HepG2 (cell line): ENCODE results near the gene SERPINA3.

Experiments
- ADNP ChIP-seq: sonication (generic); formaldehyde crosslinking; IDR thresholded peaks from 2 replicates; pipeline ENCODE4 v1.4.0; 2020; ENCODE audit warnings: missing genetic modification reagents
- CBX2 ChIP-seq, 2 experiments: fragments of 200-600 bp in 1 of 2; sonication (generic); formaldehyde crosslinking in 1 of 2; IDR thresholded peaks; 2 replicates each; pipeline versions ENCODE4 v1.7.0 to v1.8.1; 2018 to 2022; ENCODE audit warnings: low read depth in 2 of 2, low read length in 1 of 2, mild to moderate bottlenecking in 1 of 2, missing genetic modification reagents in 1 of 2
- CREM ChIP-seq, 2 experiments: sonication (generic) in 1 of 2; formaldehyde crosslinking in 1 of 2; IDR thresholded peaks; 2 replicates each; pipeline versions ENCODE4 v1.4.0 to v1.6.1; 2016 to 2020; ENCODE audit warnings: antibody characterized with exemption in 1 of 2, mild to moderate bottlenecking in 1 of 2, missing genetic modification reagents in 1 of 2
- CTCF ChIP-seq: sonication (generic); formaldehyde crosslinking; IDR thresholded peaks from 2 replicates; pipeline ENCODE4 v1.5.0; 2020; ENCODE audit warnings: mild to moderate bottlenecking, missing genetic modification reagents, moderate library complexity
- E2F5 ChIP-seq: sonication (generic); formaldehyde crosslinking; conservative IDR thresholded peaks from 2 replicates; pipeline ENCODE4 v1.4.0; 2020; ENCODE audit warnings: missing genetic modification reagents
- ERF ChIP-seq: IDR thresholded peaks from 2 replicates; pipeline ENCODE4 v1.6.1; 2018; ENCODE audit warnings: missing biosample characterization, missing genetic modification reagents
- GTF3A ChIP-seq: sonication (generic); formaldehyde crosslinking; conservative IDR thresholded peaks from 2 replicates; pipeline ENCODE4 v1.4.0; 2020; ENCODE audit warnings: mild to moderate bottlenecking, missing genetic modification reagents
- HNRNPH1 ChIP-seq: fragments of 200-400 bp; formaldehyde crosslinking; optimal IDR thresholded peaks from 2 replicates; pipeline ENCODE3; 2017; ENCODE audit warnings: mild to moderate bottlenecking, low read depth, low read length
- PREB ChIP-seq: sonication (generic); formaldehyde crosslinking; IDR thresholded peaks from 2 replicates; pipeline ENCODE4 v1.4.0; 2020; ENCODE audit warnings: missing genetic modification reagents
- RXRA ChIP-seq: sonication (generic); formaldehyde crosslinking; IDR thresholded peaks from 2 replicates; pipeline ENCODE4 v1.5.1; 2020; ENCODE audit warnings: missing genetic modification reagents
- SRSF1 ChIP-seq: fragments of 200-400 bp; formaldehyde crosslinking; optimal IDR thresholded peaks from 2 replicates; pipeline ENCODE3; 2017; ENCODE audit warnings: mild to moderate bottlenecking, low read depth, low read length, moderate library complexity
- THRA ChIP-seq: sonication (generic); formaldehyde crosslinking; IDR thresholded peaks from 2 replicates; pipeline ENCODE4 v1.4.0; 2020; ENCODE audit warnings: missing genetic modification reagents, borderline replicate concordance
- ZNF331 ChIP-seq: sonication (generic); formaldehyde crosslinking; IDR thresholded peaks from 2 replicates; pipeline ENCODE4 v1.4.0; 2020; ENCODE audit warnings: missing genetic modification reagents
- ZNF512B ChIP-seq: sonication (generic); formaldehyde crosslinking; IDR thresholded peaks from 2 replicates; pipeline ENCODE4 v1.5.1; 2020; ENCODE audit warnings: missing genetic modification reagents, mild to moderate bottlenecking, borderline replicate concordance

- no peak for TF ChIP-seq RXRA (CRISPR knock-in tag)
- TF ChIP-seq CREM (IDR thresholded peaks at IDR 0.05), result no peak
- TF ChIP-seq CREM (CRISPR knock-in tag; IDR thresholded peaks at IDR 0.05), result no peak
- no peak for TF ChIP-seq CTCF (CRISPR knock-in tag)
- TF ChIP-seq ERF (CRISPR knock-in tag), result no peak
- no peak for TF ChIP-seq SRSF1
- no peak for TF ChIP-seq E2F5 (CRISPR knock-in tag)
- TF ChIP-seq GTF3A, result no peak
- TF ChIP-seq THRA (CRISPR knock-in tag), result 0 out of 2 replicates have a peak, but pooled peaks have one; percentile 5
- TF ChIP-seq HNRNPH1, result no peak
- TF ChIP-seq ZNF331 (CRISPR knock-in tag), result no peak
- no peak for TF ChIP-seq CBX2 (IDR thresholded peaks at IDR 0.05; ENCODE audit: low read depth, low read length)
- no peak for TF ChIP-seq CBX2 (CRISPR knock-in tag; IDR thresholded peaks at IDR 0.05; ENCODE audit: low read depth)
- TF ChIP-seq ADNP (CRISPR knock-in tag), result no peak
- TF ChIP-seq PREB (CRISPR knock-in tag), result no peak
- TF ChIP-seq ZNF512B (CRISPR knock-in tag), result no peak
Observed at GRCh38 chr14:94599656-94600004, 12.6 kb upstream of the SERPINA3 start.
